CD4-positive, alpha-beta T cell treated with Interleukin-1 beta for 1 hour (primary cell): ENCODE results near the gene STK25.

Experiments used
- DNase-seq, 2 donors: peaks; one replicate each; pipeline ENCODE4 v3.0.0-alpha.2; 2020 to 2022

The STK25 gene

GRCh38 chr2:241492174-241492565 lies 16.2 kb downstream of the STK25 start:
- no peak for DNase-seq

- DNase-seq = no peak
Observed at GRCh38 chr2:241491549-241492173, 16.7 kb downstream of the STK25 start.

GRCh38 chr2:241490825-241491506 lies 17.4 kb downstream of the STK25 start:
- no peak for DNase-seq

- no peak for DNase-seq
Observed at GRCh38 chr2:241489733-241490680, 18.4 kb downstream of the STK25 start.

GRCh38 chr2:241489088-241489487 lies 19.3 kb downstream of the STK25 start:
- no peak for DNase-seq

GRCh38 chr2:241485172-241485911 lies 23.0 kb downstream of the STK25 start:
- DNase-seq = no peak

GRCh38 chr2:241483305-241483704 lies 25.1 kb downstream of the STK25 start:
- no peak for DNase-seq

GRCh38 chr2:241482126-241482955 lies 26.0 kb downstream of the STK25 start:
- DNase-seq = no peak

GRCh38 chr2:241481687-241482086 lies 26.7 kb downstream of the STK25 start:
- DNase-seq = no peak

- no peak for DNase-seq
Observed at GRCh38 chr2:241479026-241479898, 29.1 kb downstream of the STK25 start.

- DNase-seq = no peak
Observed at GRCh38 chr2:241478166-241478565, 30.2 kb downstream of the STK25 start.

GRCh38 chr2:241475267-241475666 lies 33.1 kb downstream of the STK25 start:
- no peak for DNase-seq

- DNase-seq = no peak
Observed at GRCh38 chr2:241473399-241473798, 35.0 kb downstream of the STK25 start.

- no peak for DNase-seq
Observed at GRCh38 chr2:241469746-241470145, 38.6 kb downstream of the STK25 start.

GRCh38 chr2:241468476-241468781 lies 40.0 kb downstream of the STK25 start:
- DNase-seq = no peak

- no peak for DNase-seq
Observed at GRCh38 chr2:241467777-241468475, 40.5 kb downstream of the STK25 start.

GRCh38 chr2:241466230-241466629 lies 42.2 kb downstream of the STK25 start:
- DNase-seq = no peak

- no peak for DNase-seq
Observed at GRCh38 chr2:241465543-241465942, 42.8 kb downstream of the STK25 start.

GRCh38 chr2:241463276-241464135 lies 44.9 kb downstream of the STK25 start:
- DNase-seq = no peak
